ENCODE measurements around the gene TM4SF4.

The TM4SF4 gene

GRCh38 chr3:149512073-149512782, 37.7 kb downstream of the TM4SF4 start:
- no peaks in the 10 kb centered on the region for H3K9me3 ChIP-seq (ENCODE audit: control insufficient read depth, insufficient read depth, low read depth, low read length)
- no peak overlapping the region for H3K27ac ChIP-seq (ENCODE audit: extremely low read depth, low read depth, low read length)
- no peaks in the 10 kb centered on the region for H3K36me3 ChIP-seq (ENCODE audit: control insufficient read depth in 2 of 2, insufficient read depth in 1 of 2, low read length in 2 of 2)
- POLR2A ChIA-PET, result no interaction called here
- H3K4me3 ChIP-seq (ENCODE audit: low read depth, low read length), result no peak overlapping the region; the same call in 1 of the 2 replicates
- TF ChIP-seq ZNF785 (tag by site-specific recombination; IDR thresholded peaks at IDR 0.05), result no peak
- TF ChIP-seq ZNF2 (tag by site-specific recombination; IDR thresholded peaks at IDR 0.05), result peak; percentile 34; the same call in 1 of the 2 replicates
- TF ChIP-seq BCL11A (tag by site-specific recombination; IDR thresholded peaks at IDR 0.05; ENCODE audit: low read depth), result no peak
- peak; percentile 64 for TF ChIP-seq CTCF (tag by site-specific recombination; IDR thresholded peaks at IDR 0.05)
- TF ChIP-seq HOXC10 (CRISPR knock-in tag; IDR thresholded peaks at IDR 0.05), result no peak
- no peak for TF ChIP-seq ZNF623 (tag by site-specific recombination; IDR thresholded peaks at IDR 0.05)
- no peak for TF ChIP-seq ZNF280C (tag by site-specific recombination; IDR thresholded peaks at IDR 0.05)
- TF ChIP-seq ZNF530 (tag by site-specific recombination; IDR thresholded peaks at IDR 0.05; ENCODE audit: low read depth), result no peak
- peak; percentile 25; the same call in 1 of the 2 replicates for TF ChIP-seq PRDM10 (tag by site-specific recombination; IDR thresholded peaks at IDR 0.05)
- TF ChIP-seq ZNF654 (tag by site-specific recombination; IDR thresholded peaks at IDR 0.05; ENCODE audit: low read depth), result peak; percentile 87
- no peak for TF ChIP-seq ZNF514 (tag by site-specific recombination; IDR thresholded peaks at IDR 0.05)
- no peak for TF ChIP-seq ZNF140 (tag by site-specific recombination; IDR thresholded peaks at IDR 0.05)
- peak; percentile 47 for TF ChIP-seq ZBTB17 (tag by site-specific recombination; IDR thresholded peaks at IDR 0.05)
- no peak for TF ChIP-seq ZNF37A (tag by site-specific recombination; IDR thresholded peaks at IDR 0.05)
- TF ChIP-seq ZNF555 (tag by site-specific recombination; conservative IDR thresholded peaks at IDR 0.05), result no peak
- H3K4me1 ChIP-seq (ENCODE audit: control insufficient read depth, insufficient read depth, low read length), result no peaks in the 10 kb centered on the region
- CTCF ChIA-PET, result interaction anchor here (0.6 to 1.8 kb wide), 17 partner anchors 9 to 502 kb away, joined by 3 to 6 read pairs (median 3); partner anchors contain the start of gene COMMD2

GRCh38 chr3:149514471-149514870, 40.0 kb downstream of the TM4SF4 start:
- H3K4me3 ChIP-seq (ENCODE audit: low read depth, low read length), result no peak overlapping the region
- no peaks in the 10 kb centered on the region for H3K9me3 ChIP-seq (ENCODE audit: control insufficient read depth, insufficient read depth, low read depth, low read length)
- ChIA-PET POLR2A (no interaction called here), CTCF (interaction anchor here (0.6 to 1.8 kb wide), 8 partner anchors 198 to 684 kb away, joined by 3 to 8 read pairs (median 4); partner anchors contain the start of gene COMMD2)
- H3K4me1 ChIP-seq (ENCODE audit: control insufficient read depth, insufficient read depth, low read length), result no peaks in the 10 kb centered on the region
- H3K27ac ChIP-seq (ENCODE audit: extremely low read depth, low read depth, low read length), result no peak overlapping the region
- H3K36me3 ChIP-seq (ENCODE audit: control insufficient read depth in 2 of 2, insufficient read depth in 1 of 2, low read length in 2 of 2), result no peaks in the 10 kb centered on the region
- TF ChIP-seq ZNF114 (tag by site-specific recombination; IDR thresholded peaks at IDR 0.05) (no peak), PRDM2 (tag by site-specific recombination; IDR thresholded peaks at IDR 0.05; ENCODE audit: borderline replicate concordance) (no peak), ZFP3 (tag by site-specific recombination; IDR thresholded peaks at IDR 0.05; ENCODE audit: low read depth) (no peak), ZNF621 (tag by site-specific recombination; IDR thresholded peaks at IDR 0.05) (no peak), PRDM1 (tag by site-specific recombination; IDR thresholded peaks at IDR 0.05) (no peak), ZSCAN30 (tag by site-specific recombination; IDR thresholded peaks at IDR 0.05) (no peak), ZIC2 (tag by site-specific recombination; IDR thresholded peaks at IDR 0.05) (no peak)
